CD4-positive, alpha-beta T cell treated with Interferon gamma for 1 hour (primary cell): ENCODE measurements around the gene SF1.

Experiments
- DNase-seq: peaks from one replicate; pipeline ENCODE4 v3.0.0-alpha.2; 2020

SF1 gene

DNA sequence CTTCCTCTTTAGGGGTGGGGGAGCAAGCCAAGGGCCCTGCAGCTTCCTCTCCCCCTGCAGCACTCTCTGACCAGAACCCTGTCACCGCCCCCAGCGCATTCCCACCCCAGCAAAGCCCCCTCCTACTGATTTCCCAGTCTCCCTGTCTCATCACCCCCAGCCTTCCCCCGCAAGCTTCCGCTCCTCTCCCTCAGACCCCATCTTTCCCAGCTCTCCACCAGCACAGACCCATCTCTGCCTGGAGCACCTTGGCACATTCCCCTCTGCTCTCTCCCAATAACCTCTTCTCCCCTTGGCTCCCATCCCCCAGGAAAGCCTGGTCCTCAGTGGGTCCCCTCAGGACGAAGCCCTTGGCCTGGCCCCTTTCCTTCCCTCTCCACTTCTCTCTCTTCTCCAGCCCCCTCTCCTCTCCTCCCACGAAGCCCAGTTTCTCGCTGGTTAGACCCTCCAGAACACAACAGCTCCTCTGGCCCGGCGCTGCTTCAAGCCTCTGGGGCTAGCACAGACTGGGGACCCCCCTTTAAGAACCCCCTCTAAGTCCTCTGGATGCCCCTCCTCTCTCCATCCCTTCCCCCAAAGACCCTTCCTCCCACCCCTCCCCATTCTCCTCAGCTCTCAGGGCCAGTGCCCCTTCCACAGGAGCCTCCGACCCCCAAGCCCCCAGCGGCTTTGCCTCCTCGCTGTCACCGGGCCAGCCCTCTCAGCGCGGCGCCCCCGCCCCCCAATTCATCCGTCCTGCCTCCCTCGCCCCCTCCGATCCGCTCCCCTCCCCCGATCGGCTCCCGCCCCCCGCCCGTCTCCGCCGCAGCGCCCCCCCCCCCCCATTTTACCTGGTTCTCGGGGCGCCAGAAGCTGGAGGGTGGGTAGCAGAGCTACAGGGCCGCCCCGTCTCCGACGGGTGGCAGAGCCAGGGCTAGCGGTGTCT lies 55.9 kb downstream of the SF1 start:
- DNase-seq: no peak

DNA sequence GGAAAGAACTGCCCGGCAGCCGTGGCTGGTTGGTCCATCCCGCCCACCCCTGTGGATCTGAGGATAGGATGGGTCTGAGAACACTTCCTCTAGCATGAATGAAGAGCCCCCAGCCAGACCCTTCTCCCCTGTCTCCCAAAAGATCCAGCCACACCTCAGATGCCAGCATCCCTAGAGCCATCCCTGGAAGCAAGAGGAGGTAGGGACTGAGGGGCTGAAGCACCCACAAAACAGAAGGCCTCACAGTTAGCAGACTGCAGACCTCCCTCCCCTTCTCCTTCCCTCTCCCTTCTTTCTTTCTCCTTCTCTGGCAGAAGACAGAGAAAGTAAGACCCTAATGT lies 57.0 kb downstream of the SF1 start:
- no peak for DNase-seq

DNA sequence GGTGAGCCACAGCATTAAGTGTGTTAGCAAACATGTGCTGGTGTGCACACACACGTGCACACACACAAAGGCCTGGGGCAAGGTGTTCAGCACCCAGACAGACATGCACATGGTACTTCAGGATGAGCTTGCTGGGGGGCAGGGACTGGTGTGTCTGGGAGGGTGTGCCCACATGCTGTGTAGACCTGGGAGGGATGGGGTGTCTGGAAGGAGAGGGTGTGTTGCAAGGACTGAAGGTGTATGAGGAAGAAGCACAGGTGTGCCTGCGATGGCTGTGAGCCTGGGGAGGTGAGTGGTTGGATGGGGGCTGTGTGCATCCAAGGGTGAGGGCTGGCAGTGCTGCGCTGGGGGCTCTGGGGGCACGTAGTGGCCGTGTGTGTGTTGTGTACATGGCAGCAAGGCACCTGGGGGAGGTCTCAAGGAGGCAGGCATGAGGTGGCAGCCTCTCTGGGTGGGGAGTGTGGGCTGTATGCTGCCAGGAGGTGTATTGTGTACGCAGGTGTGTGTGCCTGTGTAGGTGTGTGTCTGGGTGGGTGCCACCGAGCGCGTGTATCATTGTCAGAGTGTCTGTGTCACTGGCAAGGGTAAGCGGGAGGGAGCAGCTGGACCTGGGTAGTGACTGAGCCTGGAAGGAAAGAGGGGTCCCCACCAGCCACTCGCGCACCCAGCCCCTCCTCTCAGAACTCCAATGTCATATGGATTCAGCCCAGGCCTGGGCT lies 57.5 kb downstream of the SF1 start:
- DNase-seq: no peak

DNA sequence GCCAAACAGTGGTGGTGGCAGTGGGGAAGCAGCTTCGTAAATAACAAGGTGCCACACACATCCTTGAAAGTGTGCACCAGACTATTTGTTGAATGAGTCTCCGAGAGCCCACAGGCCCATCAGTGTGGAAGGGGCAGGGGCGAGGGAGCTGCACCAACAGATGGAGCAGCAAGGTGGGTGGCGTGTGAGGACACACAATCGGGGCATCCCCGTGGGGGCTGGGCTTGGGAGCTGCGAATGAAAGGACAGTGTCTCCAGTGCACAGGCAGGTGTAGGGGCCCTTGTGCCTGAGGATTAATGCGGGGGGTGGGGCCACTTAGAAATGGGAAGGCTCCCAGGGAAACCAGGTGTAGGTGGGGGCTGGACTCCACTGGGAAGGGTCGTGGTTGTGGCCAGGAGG lies 58.2 kb downstream of the SF1 start:
- DNase-seq: no peak

DNA sequence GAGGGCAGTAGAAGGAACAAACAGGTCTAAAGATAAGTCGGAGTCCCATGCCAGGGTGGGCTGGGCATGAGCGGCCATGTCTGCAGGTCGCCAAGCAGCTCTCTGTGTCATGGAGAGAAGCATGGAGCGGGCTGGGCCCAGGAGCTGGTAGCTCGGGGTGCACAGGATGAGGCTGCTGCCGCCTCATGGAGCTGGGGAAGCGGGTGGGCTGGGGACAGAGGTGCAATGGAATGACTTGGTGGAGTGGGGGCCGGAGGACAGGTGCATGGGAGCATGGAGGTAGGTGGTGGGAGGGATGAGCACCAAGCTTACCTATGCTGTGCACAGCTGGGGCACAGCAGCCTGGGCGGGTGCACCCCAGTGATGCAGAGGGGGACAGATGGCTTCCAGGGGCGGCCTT lies 58.9 kb downstream of the SF1 start:
- no peak for DNase-seq

DNA sequence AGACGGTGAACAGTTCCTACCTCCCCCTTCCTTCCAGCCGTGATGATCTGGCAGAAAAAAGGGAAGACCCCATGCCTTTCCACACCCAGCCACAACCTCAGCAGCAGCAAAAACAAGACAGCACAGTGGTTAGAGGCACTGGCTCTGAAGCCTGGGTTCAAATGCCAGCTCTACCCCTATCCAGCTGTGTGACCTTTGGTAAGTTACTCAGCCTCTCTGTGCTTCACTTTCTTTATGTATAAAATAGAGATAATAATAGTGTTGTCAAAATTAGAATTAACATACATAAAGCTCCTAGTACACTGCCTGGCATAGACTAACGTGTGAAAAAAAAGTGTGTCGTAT lies 59.6 kb downstream of the SF1 start:
- no peak for DNase-seq

DNA sequence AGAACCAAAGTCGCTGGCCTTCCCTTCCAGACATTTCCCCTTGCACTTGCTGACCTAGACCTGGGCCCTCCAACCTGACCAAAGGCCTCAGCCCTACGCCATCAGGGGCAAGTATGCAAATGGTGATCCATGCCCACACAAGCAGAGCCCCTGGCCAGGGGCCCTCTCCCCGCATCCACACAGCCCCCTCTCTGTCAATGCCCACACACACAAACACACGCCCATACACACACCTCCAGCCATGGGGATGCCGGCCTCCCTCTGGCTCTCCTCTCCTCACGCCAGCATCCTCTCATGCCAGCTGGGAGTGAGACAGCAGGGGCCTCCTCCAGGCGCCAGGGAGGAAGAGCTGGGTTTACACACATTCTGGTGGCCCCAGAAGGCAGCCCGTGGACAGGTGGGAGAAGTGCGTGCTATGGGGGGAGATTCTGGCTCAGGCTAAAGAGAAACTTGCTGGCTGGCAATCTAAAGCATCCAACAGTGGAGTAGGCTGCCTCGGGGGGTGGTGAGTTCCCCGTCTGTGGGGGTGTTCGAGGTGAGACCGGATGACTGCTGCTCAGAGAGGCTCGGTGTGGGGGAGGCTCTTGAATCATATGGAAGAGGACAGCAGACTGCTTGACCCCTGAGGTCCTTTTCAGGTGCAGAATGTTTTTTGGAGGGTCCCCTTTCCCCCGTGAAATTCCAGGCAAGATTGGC lies 60.1 kb downstream of the SF1 start:
- no peak for DNase-seq

DNA sequence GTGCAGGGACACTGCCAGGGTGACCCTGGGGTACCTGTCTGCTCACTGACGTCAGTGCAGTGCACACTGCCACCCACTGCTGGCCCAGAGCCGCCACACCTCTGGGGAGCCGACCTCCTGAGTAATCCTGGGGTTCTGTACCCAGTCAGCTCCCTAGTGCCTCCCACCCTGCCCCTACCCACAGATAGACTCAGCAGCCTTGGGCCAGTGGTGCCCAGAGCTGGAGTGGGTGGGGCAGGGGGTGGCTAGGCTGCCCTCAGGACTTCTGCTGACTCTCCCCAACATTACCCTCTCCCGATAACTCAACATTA lies 61.1 kb downstream of the SF1 start:
- no peak for DNase-seq

DNA sequence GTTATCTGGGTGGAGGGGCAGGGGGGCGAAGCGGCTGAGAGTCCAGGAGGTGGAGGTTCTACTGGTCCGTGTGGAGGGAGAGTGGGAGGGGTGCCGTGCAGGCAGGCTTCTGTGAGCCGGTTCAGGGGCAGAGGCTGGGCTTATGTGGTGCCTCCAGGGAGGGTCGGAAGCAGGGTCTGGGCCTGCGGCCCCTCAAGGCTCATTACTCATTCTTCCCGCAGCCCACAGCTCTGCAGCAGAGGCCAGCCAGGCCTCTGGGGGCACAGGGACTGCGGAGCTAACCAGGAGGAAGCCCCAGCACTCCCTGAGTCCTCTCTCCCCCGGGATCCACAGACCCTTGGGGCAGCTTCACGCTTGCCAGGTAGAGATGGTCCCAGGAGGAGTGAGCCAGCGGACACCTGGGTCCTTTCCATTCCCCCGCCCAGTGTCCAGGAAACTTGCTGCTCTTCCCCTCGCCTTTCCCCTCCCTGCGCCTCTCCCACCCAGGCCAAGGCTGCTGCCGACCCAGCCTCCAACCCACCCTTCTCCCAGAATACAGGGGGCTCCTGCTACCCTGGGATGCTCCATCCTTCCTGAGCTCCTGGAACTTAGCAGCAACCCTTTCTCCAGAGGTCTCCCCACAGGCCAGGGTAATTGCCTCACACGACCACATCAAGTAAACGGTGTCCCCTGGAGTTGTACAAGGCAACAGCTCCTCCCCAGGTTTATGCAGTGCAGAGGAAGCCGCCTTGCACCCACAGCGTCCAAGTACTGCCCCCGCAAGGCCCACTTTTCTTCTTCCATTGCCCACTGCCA lies 61.7 kb downstream of the SF1 start:
- no peak for DNase-seq

DNA sequence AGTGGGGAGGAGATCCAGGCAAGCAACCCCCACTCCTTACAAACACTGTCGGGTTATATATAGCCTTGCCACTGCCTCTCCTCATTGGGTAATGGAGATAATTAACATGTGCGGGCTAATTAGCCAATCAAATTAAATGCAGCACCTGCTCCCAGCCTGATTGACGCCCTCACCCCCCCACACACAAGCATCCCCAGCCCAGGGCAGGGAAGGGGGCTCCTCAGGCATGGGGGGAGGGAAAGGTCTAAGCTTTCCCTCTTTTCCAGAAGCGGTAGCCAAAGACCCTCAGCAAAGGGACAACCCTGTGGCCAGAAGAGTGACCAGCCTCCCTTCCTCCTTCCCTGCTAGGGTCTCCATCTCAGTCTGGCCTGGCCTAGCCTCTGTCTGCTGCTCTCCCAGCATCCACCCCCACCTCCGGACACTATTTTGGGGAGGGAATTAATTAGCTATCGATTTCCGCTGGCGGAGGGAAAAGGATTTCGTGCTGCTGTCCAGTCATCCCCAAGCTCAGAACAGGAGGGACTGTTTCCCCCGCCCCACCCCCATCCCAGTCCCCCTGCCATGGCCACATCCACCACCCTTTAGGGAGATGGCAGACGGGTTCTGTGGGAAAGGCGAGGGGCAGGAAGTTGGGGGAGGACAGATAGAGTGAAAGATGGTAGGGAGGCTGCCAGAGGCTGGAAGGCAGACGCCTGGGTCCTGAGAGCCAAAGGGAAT lies 62.4 kb downstream of the SF1 start:
- no peak for DNase-seq

DNA sequence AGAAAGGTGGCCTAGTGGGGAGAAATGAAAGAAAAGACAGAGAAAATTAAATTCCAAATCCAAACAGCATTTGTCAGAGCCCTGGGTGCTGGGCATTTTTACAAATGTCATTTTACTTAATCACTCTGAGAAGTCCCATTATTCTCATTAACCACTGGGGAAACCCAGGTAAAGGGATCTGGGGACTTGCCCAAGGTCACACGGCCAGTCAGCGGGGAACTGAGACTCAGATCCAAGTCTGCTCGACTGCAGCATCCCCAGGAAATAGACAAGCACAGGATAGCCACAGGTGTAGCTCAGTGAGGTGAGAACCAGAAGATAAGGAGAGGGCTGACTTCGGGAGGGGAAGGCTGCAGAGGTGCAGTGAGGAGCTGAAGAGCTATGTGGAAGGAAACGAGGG lies 63.2 kb downstream of the SF1 start:
- DNase-seq: no peak

DNA sequence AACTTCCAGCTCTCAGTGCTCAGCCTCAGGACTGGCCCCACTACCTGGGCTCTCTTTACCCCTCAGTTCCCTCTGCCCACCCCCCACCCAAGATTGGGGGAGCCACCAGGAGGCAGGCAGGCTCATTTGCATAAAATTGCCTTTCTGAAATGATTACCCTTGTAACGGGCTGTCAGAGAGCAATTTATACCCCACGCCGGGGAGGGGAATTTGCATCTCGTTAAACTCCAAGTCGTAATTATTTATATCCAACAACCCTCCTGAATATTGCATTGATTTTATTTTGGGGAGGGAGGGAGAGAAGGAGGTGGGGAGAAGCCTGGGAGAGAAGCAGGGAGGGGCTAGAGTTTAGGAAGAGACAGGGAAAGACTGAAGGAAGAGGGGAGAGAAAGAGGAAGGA lies 63.7 kb downstream of the SF1 start:
- DNase-seq: no peak
